Measurements from ENCODE around the gene AFAP1L1. TPM values are rescaled to one million over a fixed set of nuclear protein-coding genes. Genes with fewer than 3 reads are reported as not detected.

Gene AFAP1L1
- total RNA-seq, 2 donors from 2014 or later = 0.16 TPM; not detected in 1

- H3K36me3 Mint-ChIP-seq (ENCODE audit: low read depth) = peaks cover 6% of the 10 kb centered on the region
- H3K4me1 Mint-ChIP-seq = peaks cover 7% of the 10 kb centered on the region
- peak overlapping the region; percentile 58 for H3K27ac Mint-ChIP-seq
- no peaks in the 10 kb centered on the region for H3K9me3 Mint-ChIP-seq
- H3K4me3 Mint-ChIP-seq = no peak overlapping the region
- peak; percentile 72 for ATAC-seq (replicated peaks)
- H3K27me3 Mint-ChIP-seq = no peaks in the 10 kb centered on the region
These were observed 95.8 kb downstream of the AFAP1L1 start for GRCh38 chr5:149367249-149367971.

- no peaks in the 10 kb centered on the region for H3K9me3 Mint-ChIP-seq
- peaks cover 7% of the 10 kb centered on the region for H3K4me1 Mint-ChIP-seq
- no peak overlapping the region for H3K4me3 Mint-ChIP-seq
- no peak overlapping the region for H3K27ac Mint-ChIP-seq
- H3K36me3 Mint-ChIP-seq (ENCODE audit: low read depth) = peaks cover 6% of the 10 kb centered on the region
- H3K27me3 Mint-ChIP-seq = no peaks in the 10 kb centered on the region
- no peak for ATAC-seq (replicated peaks)
These were observed 96.5 kb downstream of the AFAP1L1 start for GRCh38 chr5:149367972-149368645.

GRCh38 chr5:149370878-149371277 lies 99.2 kb downstream of the AFAP1L1 start:
- Mint-ChIP-seq H3K4me1 (peaks cover 7% of the 10 kb centered on the region), H3K27ac (no peak overlapping the region), H3K27me3 (no peaks in the 10 kb centered on the region), H3K36me3 (ENCODE audit: low read depth) (peaks cover 6% of the 10 kb centered on the region), H3K4me3 (no peak overlapping the region), H3K9me3 (no peaks in the 10 kb centered on the region)
- no peak for ATAC-seq (replicated peaks)

GRCh38 chr5:149371296-149371962 lies 99.8 kb downstream of the AFAP1L1 start:
- no peaks in the 10 kb centered on the region for H3K9me3 Mint-ChIP-seq
- ATAC-seq (replicated peaks) = peak; percentile 93
- H3K27me3 Mint-ChIP-seq = no peaks in the 10 kb centered on the region
- H3K4me1 Mint-ChIP-seq = peaks cover 7% of the 10 kb centered on the region
- no peak overlapping the region for H3K27ac Mint-ChIP-seq
- H3K4me3 Mint-ChIP-seq = no peak overlapping the region
- peaks cover 6% of the 10 kb centered on the region for H3K36me3 Mint-ChIP-seq (ENCODE audit: low read depth)

GRCh38 chr5:149372076-149372795 lies 100.6 kb downstream of the AFAP1L1 start:
- Mint-ChIP-seq H3K9me3 (no peaks in the 10 kb centered on the region), H3K4me3 (no peak overlapping the region), H3K27ac (no peak overlapping the region), H3K4me1 (peaks cover 4% of the 10 kb centered on the region), H3K27me3 (no peaks in the 10 kb centered on the region), H3K36me3 (ENCODE audit: low read depth) (peaks cover 6% of the 10 kb centered on the region)
- no peak for ATAC-seq (replicated peaks)

- no peaks in the 10 kb centered on the region for H3K27me3 Mint-ChIP-seq
These were observed 101.3 kb downstream of the AFAP1L1 start for GRCh38 chr5:149372932-149373331.

GRCh38 chr5:149374303-149374702 lies 102.6 kb downstream of the AFAP1L1 start:
- H3K9me3 Mint-ChIP-seq = no peaks in the 10 kb centered on the region
- H3K4me3 Mint-ChIP-seq = no peak overlapping the region
- ATAC-seq (replicated peaks) = no peak
- no peaks in the 10 kb centered on the region for H3K4me1 Mint-ChIP-seq
- no peak overlapping the region for H3K27ac Mint-ChIP-seq
- no peaks in the 10 kb centered on the region for H3K27me3 Mint-ChIP-seq
- no peaks in the 10 kb centered on the region for H3K36me3 Mint-ChIP-seq (ENCODE audit: low read depth)

More at GRCh38 chr5:149372932-149373331, 101.3 kb downstream of the AFAP1L1 start:
- no peak for ATAC-seq (replicated peaks)
- Mint-ChIP-seq H3K4me1 (no peaks in the 10 kb centered on the region), H3K36me3 (ENCODE audit: low read depth) (peaks cover 6% of the 10 kb centered on the region), H3K27ac (no peak overlapping the region), H3K4me3 (no peak overlapping the region), H3K9me3 (no peaks in the 10 kb centered on the region)

GRCh38 chr5:149374801-149375200 lies 103.1 kb downstream of the AFAP1L1 start:
- no peaks in the 10 kb centered on the region for H3K4me1 Mint-ChIP-seq
- no peaks in the 10 kb centered on the region for H3K36me3 Mint-ChIP-seq (ENCODE audit: low read depth)
- H3K27me3 Mint-ChIP-seq = no peaks in the 10 kb centered on the region
- no peak overlapping the region for H3K4me3 Mint-ChIP-seq
- ATAC-seq (replicated peaks) = no peak
- no peak overlapping the region for H3K27ac Mint-ChIP-seq
- H3K9me3 Mint-ChIP-seq = no peaks in the 10 kb centered on the region

- Mint-ChIP-seq H3K36me3 (ENCODE audit: low read depth) (no peaks in the 10 kb centered on the region), H3K27ac (no peak overlapping the region), H3K4me1 (no peaks in the 10 kb centered on the region), H3K9me3 (no peaks in the 10 kb centered on the region), H3K4me3 (no peak overlapping the region), H3K27me3 (peaks cover 2% of the 10 kb centered on the region)
- no peak for ATAC-seq (replicated peaks)
These were observed 103.8 kb downstream of the AFAP1L1 start for GRCh38 chr5:149375434-149375833.

- H3K4me1 Mint-ChIP-seq = no peaks in the 10 kb centered on the region
- H3K9me3 Mint-ChIP-seq = no peaks in the 10 kb centered on the region
These were observed 104.4 kb downstream of the AFAP1L1 start for GRCh38 chr5:149376104-149376503.

GRCh38 chr5:149376711-149377447 lies 105.2 kb downstream of the AFAP1L1 start:
- Mint-ChIP-seq H3K9me3 (no peaks in the 10 kb centered on the region), H3K4me1 (peaks cover 2% of the 10 kb centered on the region), H3K27me3 (peaks cover 3% of the 10 kb centered on the region), H3K27ac (no peak overlapping the region), H3K36me3 (ENCODE audit: low read depth) (no peaks in the 10 kb centered on the region), H3K4me3 (no peak overlapping the region)
- ATAC-seq (replicated peaks) = no peak

More at GRCh38 chr5:149376104-149376503, 104.4 kb downstream of the AFAP1L1 start:
- peaks cover 3% of the 10 kb centered on the region for H3K27me3 Mint-ChIP-seq
- H3K4me3 Mint-ChIP-seq = no peak overlapping the region
- H3K27ac Mint-ChIP-seq = peak overlapping the region; percentile 54
- no peak for ATAC-seq (replicated peaks)
- no peaks in the 10 kb centered on the region for H3K36me3 Mint-ChIP-seq (ENCODE audit: low read depth)

GRCh38 chr5:149378241-149378820 lies 106.7 kb downstream of the AFAP1L1 start:
- peaks cover 3% of the 10 kb centered on the region for H3K27me3 Mint-ChIP-seq
- no peak overlapping the region for H3K4me3 Mint-ChIP-seq
- no peak for ATAC-seq (replicated peaks)
- H3K4me1 Mint-ChIP-seq = peaks cover 5% of the 10 kb centered on the region
- no peaks in the 10 kb centered on the region for H3K9me3 Mint-ChIP-seq
- peak overlapping the region; percentile 44 for H3K27ac Mint-ChIP-seq
- no peaks in the 10 kb centered on the region for H3K36me3 Mint-ChIP-seq (ENCODE audit: low read depth)

GRCh38 chr5:149379177-149379761 lies 107.6 kb downstream of the AFAP1L1 start, which contains the start of gene IL17B:
TSS of gene IL17B (minus strand) at chr5:149379292. CDS start at chr5:149379225, 67 bp downstream.
- no peaks in the 10 kb centered on the region for H3K9me3 Mint-ChIP-seq
- no peaks in the 10 kb centered on the region for H3K36me3 Mint-ChIP-seq (ENCODE audit: low read depth)
- H3K27ac Mint-ChIP-seq = peak within 1 kb of the TSS; percentile 44
- peaks cover 5% of the 10 kb centered on the region for H3K4me1 Mint-ChIP-seq
- no peak within 1 kb of the TSS for H3K4me3 Mint-ChIP-seq
- H3K27me3 Mint-ChIP-seq = peaks cover 3% of the 10 kb centered on the region
- ATAC-seq (replicated peaks) = no peak

All from activated T-helper 17 cell treated with anti-CD3 and anti-CD28 coated beads, Interleukin-2, amount 50 U/mL, for 72 hours (primary cell).